Panc1 (cell line): ENCODE data around the gene CISD3. TPM values are rescaled to one million over a fixed set of nuclear protein-coding genes. Genes with fewer than 3 reads are reported as not detected.

Experiments used
- ATAC-seq: fragments of 200-7000 bp; cut with Tn5 transposase; 2 replicates; pipeline ENCODE4 v1.9.1; 2020; ENCODE audit warnings: mild to moderate bottlenecking, moderate library complexity
- BruUV-seq: library from RNA; stranded (reverse); fragments of 400-500 nt; replicated peaks from 2 replicates; lab custom pipeline; 2021; lab: Mats Ljungman, UMichigan
- CTCF ChIA-PET: fragments of 300-600 bp; sonication (Branson Sonifier 250); formaldehyde crosslinking; loops from one replicate; lab custom pipeline; 2022; ENCODE audit warnings: antibody characterized with exemption; lab: Charles Lee
- POLR2A ChIA-PET: fragments of 300-600 bp; sonication (Branson Sonifier 250); formaldehyde crosslinking; loops from one replicate; lab custom pipeline; 2022; ENCODE audit warnings: antibody characterized with exemption; lab: Charles Lee
- DNase-seq: peaks from one replicate; pipeline ENCODE4 v3.0.0-alpha.2; 2010; ENCODE audit warnings: low read depth, low spot score
- H3K27ac ChIP-seq: 2 replicates; pipeline ENCODE4 v1.5.1; 2011; ENCODE audit warnings: mild to moderate bottlenecking, low read length, inconsistent platforms
- H3K27me3 ChIP-seq: fragments of 200-500 bp; sonication (Bioruptor generic); 2 replicates; pipeline ENCODE4 v1.6.0; 2014; ENCODE audit warnings: low read length, inconsistent platforms; ENCODE audit not compliant: control insufficient read depth, insufficient read depth
- H3K36me3 ChIP-seq: fragments of 200-500 bp; sonication (Bioruptor generic); 2 replicates; pipeline ENCODE4 v1.5.1; 2014; ENCODE audit warnings: inconsistent platforms, mild to moderate bottlenecking, low read length, moderate library complexity; ENCODE audit not compliant: control insufficient read depth, insufficient read depth
- H3K4me1 ChIP-seq: 2 replicates; pipeline ENCODE4 v1.5.1; 2011; ENCODE audit warnings: inconsistent platforms, mild to moderate bottlenecking, low read length, moderate library complexity; ENCODE audit not compliant: control insufficient read depth, insufficient read depth
- H3K4me3 ChIP-seq, 2 experiments: 2 replicates each; pipeline ENCODE4 v1.5.1; 2011 to 2012; ENCODE audit warnings: low read depth in 2 of 2, low read length in 2 of 2, mild to moderate bottlenecking in 2 of 2, inconsistent platforms in 1 of 2, moderate library complexity in 1 of 2
- H3K9me3 ChIP-seq: fragments of 200-500 bp; sonication (Bioruptor generic); 2 replicates; pipeline ENCODE4 v1.5.1; 2014; ENCODE audit warnings: low read depth, mild to moderate bottlenecking, inconsistent platforms, low read length, moderate library complexity; ENCODE audit not compliant: control insufficient read depth, insufficient read depth
- POLR2AphosphoS5 ChIP-seq: IDR thresholded peaks from 2 replicates; pipeline ENCODE4 v1.6.1; 2012; ENCODE audit warnings: mild to moderate bottlenecking, low read depth, low read length, moderate library complexity
- SIN3A ChIP-seq: IDR thresholded peaks from 2 replicates; pipeline ENCODE4 v1.6.1; 2012; ENCODE audit warnings: low read depth, mild to moderate bottlenecking, low read length, moderate library complexity, borderline replicate concordance; ENCODE audit not compliant: insufficient read depth
- TCF7L2 ChIP-seq: IDR thresholded peaks from 2 replicates; pipeline ENCODE4 v1.6.1; 2011; ENCODE audit warnings: mild to moderate bottlenecking, low read depth, low read length, inconsistent platforms
- in situ Hi-C: cut with HindIII; loops from 2 replicates; pipeline ENCODE4 v1.10.0; 2016; ENCODE audit warnings: low sequenced_read_pairs, low pct_unique_long_range_greater_than_20kb
- intact Hi-C: fragments of 100-400 bp; cut with micrococcal nuclease; formaldehyde crosslinking; loops from one replicate; pipeline ENCODE4 v1.10.0; 2022; ENCODE audit not compliant: unreplicated experiment
- total RNA-seq: library from RNA; stranded (reverse); gene quantifications from one replicate; pipeline ENCODE4 v1.2.1, GENCODE V29; 2021; ENCODE audit not compliant: unreplicated experiment
- TF ChIP-seq, protein P1 (sequence below): fragments of 450-650 bp; IDR thresholded peaks from 2 replicates; pipeline ENCODE4 v1.5.1; 2017; ENCODE audit warnings: mild to moderate bottlenecking
- TF ChIP-seq, protein P2 (sequence below), 2 experiments: IDR thresholded peaks; 2 replicates each; pipeline ENCODE4 v1.6.1; 2011 to 2012; ENCODE audit warnings: low read depth in 2 of 2, control low read depth in 1 of 2, low read length in 1 of 2, mild to moderate bottlenecking in 1 of 2, moderate library complexity in 1 of 2; ENCODE audit not compliant: insufficient read depth in 1 of 2

Gene CISD3
- total RNA-seq, 1 experiment from 2014 or later, result 45.0 TPM

DNA sequence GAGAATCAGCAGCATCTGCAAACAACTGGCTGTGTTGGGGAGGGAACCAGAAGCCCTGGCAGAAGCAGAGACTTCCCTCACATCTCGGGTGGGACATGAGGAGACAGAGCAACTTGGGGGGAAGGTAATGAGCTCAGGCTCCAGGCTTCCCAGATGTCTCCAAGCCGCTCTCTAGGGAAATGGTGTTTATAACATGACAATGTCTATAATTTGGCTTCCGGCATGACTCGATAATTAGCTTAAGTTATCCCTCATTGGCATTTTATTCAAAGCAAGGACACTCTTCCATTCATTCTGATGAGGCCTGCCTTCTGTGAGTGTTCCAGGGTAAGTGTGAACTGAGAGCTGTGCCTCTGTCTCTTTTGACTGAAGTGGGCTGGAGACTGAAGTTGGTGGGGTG, 39.8 kb upstream of the CISD3 start:
- in situ Hi-C loops, result no loop called here
- CTCF ChIA-PET, result interaction anchor here (1.2 kb wide), 1 partner anchor 14 kb away, joined by 3 read pairs; no protein-coding TSS in a partner anchor
- ATAC-seq, result no peak

DNA sequence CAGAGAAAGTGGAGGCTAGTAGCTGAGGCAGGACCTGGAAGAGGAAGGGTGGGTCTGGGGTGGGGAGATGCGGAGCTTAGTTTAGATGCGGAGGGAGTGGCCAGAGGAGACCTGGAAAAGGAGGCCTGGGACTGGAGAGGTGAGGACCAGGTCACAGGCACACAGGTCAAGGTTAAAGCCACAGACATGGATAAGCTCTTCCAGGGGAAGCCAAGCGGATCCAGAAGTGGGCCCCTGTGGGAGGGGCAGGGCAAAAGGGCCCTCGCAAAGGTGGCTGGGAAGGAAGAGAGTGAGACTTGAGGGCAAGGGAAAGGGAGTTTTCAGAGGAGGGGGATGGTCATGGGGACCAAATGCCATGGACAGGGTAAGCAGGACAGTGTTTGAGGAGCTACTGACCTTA, 39.0 kb upstream of the CISD3 start:
- no peaks in the 10 kb centered on the region for H3K9me3 ChIP-seq
- ATAC-seq (no peak), DNase-seq (no peak)
- no TSS peak for BruUV-seq
- no peak overlapping the region for H3K27ac ChIP-seq
- TF ChIP-seq SIN3A (no peak), TCF7L2 (no peak), POLR2AphosphoS5 (no peak)
- TF ChIP-seq, protein P1, sequence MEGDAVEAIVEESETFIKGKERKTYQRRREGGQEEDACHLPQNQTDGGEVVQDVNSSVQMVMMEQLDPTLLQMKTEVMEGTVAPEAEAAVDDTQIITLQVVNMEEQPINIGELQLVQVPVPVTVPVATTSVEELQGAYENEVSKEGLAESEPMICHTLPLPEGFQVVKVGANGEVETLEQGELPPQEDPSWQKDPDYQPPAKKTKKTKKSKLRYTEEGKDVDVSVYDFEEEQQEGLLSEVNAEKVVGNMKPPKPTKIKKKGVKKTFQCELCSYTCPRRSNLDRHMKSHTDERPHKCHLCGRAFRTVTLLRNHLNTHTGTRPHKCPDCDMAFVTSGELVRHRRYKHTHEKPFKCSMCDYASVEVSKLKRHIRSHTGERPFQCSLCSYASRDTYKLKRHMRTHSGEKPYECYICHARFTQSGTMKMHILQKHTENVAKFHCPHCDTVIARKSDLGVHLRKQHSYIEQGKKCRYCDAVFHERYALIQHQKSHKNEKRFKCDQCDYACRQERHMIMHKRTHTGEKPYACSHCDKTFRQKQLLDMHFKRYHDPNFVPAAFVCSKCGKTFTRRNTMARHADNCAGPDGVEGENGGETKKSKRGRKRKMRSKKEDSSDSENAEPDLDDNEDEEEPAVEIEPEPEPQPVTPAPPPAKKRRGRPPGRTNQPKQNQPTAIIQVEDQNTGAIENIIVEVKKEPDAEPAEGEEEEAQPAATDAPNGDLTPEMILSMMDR, result no peak
- TF ChIP-seq, protein P2, sequence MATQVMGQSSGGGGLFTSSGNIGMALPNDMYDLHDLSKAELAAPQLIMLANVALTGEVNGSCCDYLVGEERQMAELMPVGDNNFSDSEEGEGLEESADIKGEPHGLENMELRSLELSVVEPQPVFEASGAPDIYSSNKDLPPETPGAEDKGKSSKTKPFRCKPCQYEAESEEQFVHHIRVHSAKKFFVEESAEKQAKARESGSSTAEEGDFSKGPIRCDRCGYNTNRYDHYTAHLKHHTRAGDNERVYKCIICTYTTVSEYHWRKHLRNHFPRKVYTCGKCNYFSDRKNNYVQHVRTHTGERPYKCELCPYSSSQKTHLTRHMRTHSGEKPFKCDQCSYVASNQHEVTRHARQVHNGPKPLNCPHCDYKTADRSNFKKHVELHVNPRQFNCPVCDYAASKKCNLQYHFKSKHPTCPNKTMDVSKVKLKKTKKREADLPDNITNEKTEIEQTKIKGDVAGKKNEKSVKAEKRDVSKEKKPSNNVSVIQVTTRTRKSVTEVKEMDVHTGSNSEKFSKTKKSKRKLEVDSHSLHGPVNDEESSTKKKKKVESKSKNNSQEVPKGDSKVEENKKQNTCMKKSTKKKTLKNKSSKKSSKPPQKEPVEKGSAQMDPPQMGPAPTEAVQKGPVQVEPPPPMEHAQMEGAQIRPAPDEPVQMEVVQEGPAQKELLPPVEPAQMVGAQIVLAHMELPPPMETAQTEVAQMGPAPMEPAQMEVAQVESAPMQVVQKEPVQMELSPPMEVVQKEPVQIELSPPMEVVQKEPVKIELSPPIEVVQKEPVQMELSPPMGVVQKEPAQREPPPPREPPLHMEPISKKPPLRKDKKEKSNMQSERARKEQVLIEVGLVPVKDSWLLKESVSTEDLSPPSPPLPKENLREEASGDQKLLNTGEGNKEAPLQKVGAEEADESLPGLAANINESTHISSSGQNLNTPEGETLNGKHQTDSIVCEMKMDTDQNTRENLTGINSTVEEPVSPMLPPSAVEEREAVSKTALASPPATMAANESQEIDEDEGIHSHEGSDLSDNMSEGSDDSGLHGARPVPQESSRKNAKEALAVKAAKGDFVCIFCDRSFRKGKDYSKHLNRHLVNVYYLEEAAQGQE (IDR thresholded peaks at IDR 0.05; ENCODE audit: insufficient read depth in 1 of 2, low read depth in 2 of 2, low read length in 1 of 2), result no peak
- no peak overlapping the region for H3K4me3 ChIP-seq
- POLR2A ChIA-PET, result no interaction called here
- H3K36me3 ChIP-seq, result no peaks in the 10 kb centered on the region
- H3K4me1 ChIP-seq, result peaks cover 4% of the 10 kb centered on the region; the same call in 1 of the 2 replicates
- CTCF ChIA-PET, result interaction anchor here (1.2 kb wide), 1 partner anchor 14 kb away, joined by 3 read pairs; no protein-coding TSS in a partner anchor
- in situ Hi-C loops (no loop called here), intact Hi-C loops (no loop called here)
- H3K27me3 ChIP-seq, result no peaks in the 10 kb centered on the region

More for the DNA sequence above, 39.8 kb upstream of the CISD3 start:
- Histone ChIP-seq H3K4me1 (peaks cover 4% of the 10 kb centered on the region; the same call in 1 of the 2 replicates), H3K9me3 (no peaks in the 10 kb centered on the region), H3K27ac (no peak overlapping the region), H3K4me3 (no peak overlapping the region), H3K27me3 (no peaks in the 10 kb centered on the region), H3K36me3 (no peaks in the 10 kb centered on the region)
- POLR2A ChIA-PET, result no interaction called here
- intact Hi-C loops, result no loop called here
- DNase-seq, result no peak
- TF ChIP-seq POLR2AphosphoS5 (no peak), TCF7L2 (no peak), SIN3A (no peak)
- TF ChIP-seq, protein P2 (IDR thresholded peaks at IDR 0.05; ENCODE audit: insufficient read depth in 1 of 2, low read depth in 2 of 2, low read length in 1 of 2), result no peak
- TF ChIP-seq, protein P1, result no peak
- no TSS peak for BruUV-seq
